WERI-Rb-1 (cell line): ENCODE data around the gene SLC7A1.

Experiments used
- DNase-seq: peaks from one replicate; pipeline ENCODE4 v3.0.0-alpha.2; 2020
- H3K27ac ChIP-seq: fragments of 250-450 bp; sonication (Bioruptor Pico); 2 replicates; pipeline ENCODE4 v1.5.1; 2020; ENCODE audit warnings: mild to moderate bottlenecking, moderate library complexity
- H3K27me3 ChIP-seq: fragments of 250-450 bp; sonication (Bioruptor Pico); 2 replicates; pipeline ENCODE4 v1.5.1; 2021; ENCODE audit warnings: mild to moderate bottlenecking, low read depth, moderate library complexity; ENCODE audit not compliant: insufficient read depth, severe bottlenecking
- H3K36me3 ChIP-seq: fragments of 250-450 bp; sonication (Bioruptor Pico); 2 replicates; pipeline ENCODE4 v1.5.1; 2020; ENCODE audit warnings: mild to moderate bottlenecking, moderate library complexity
- H3K4me3 ChIP-seq: 2 replicates; pipeline ENCODE4 v1.5.1; 2011; ENCODE audit warnings: low read depth, mild to moderate bottlenecking, control low read depth, low read length
- H3K9me3 ChIP-seq: fragments of 250-450 bp; sonication (Bioruptor Pico); 2 replicates; pipeline ENCODE4 v1.5.1; 2021; ENCODE audit warnings: mild to moderate bottlenecking, moderate library complexity; ENCODE audit not compliant: severe bottlenecking
- CTCF ChIP-seq: IDR thresholded peaks from 2 replicates; pipeline ENCODE4 v1.5.1; 2011; ENCODE audit warnings: low read depth, mild to moderate bottlenecking, control low read depth, inconsistent platforms, low read length

Gene SLC7A1

GRCh38 chr13:29619995-29620394 lies 24.5 kb upstream of the SLC7A1 start:
- no peaks in the 10 kb centered on the region for H3K36me3 ChIP-seq
- no peaks in the 10 kb centered on the region for H3K9me3 ChIP-seq
- DNase-seq: no peak
- no peak for TF ChIP-seq CTCF
- no peak overlapping the region for H3K27ac ChIP-seq
- H3K27me3 ChIP-seq: no peaks in the 10 kb centered on the region
- H3K4me3 ChIP-seq: no peak overlapping the region

- no peak for DNase-seq
- Histone ChIP-seq H3K4me3 (no peak overlapping the region), H3K36me3 (no peaks in the 10 kb centered on the region), H3K9me3 (no peaks in the 10 kb centered on the region), H3K27me3 (no peaks in the 10 kb centered on the region), H3K27ac (no peak overlapping the region)
- TF ChIP-seq CTCF: no peak
These were observed 17.6 kb upstream of the SLC7A1 start for GRCh38 chr13:29613101-29613500.

GRCh38 chr13:29607465-29607864 lies 12.0 kb upstream of the SLC7A1 start:
- Histone ChIP-seq H3K9me3 (no peaks in the 10 kb centered on the region), H3K4me3 (no peak overlapping the region), H3K27me3 (no peaks in the 10 kb centered on the region), H3K27ac (no peak overlapping the region), H3K36me3 (no peaks in the 10 kb centered on the region)
- DNase-seq: no peak
- no peak for TF ChIP-seq CTCF

- no peak for DNase-seq
- no peak overlapping the region for H3K27ac ChIP-seq
- no peak overlapping the region for H3K4me3 ChIP-seq
- TF ChIP-seq CTCF: no peak
- no peaks in the 10 kb centered on the region for H3K27me3 ChIP-seq
- no peaks in the 10 kb centered on the region for H3K9me3 ChIP-seq
- no peaks in the 10 kb centered on the region for H3K36me3 ChIP-seq
These were observed 10.5 kb upstream of the SLC7A1 start for GRCh38 chr13:29605860-29606526.

GRCh38 chr13:29598321-29598720 lies 2.8 kb upstream of the SLC7A1 start:
- Histone ChIP-seq H3K27ac (no peak overlapping the region), H3K4me3 (no peak overlapping the region), H3K9me3 (no peaks in the 10 kb centered on the region), H3K27me3 (no peaks in the 10 kb centered on the region), H3K36me3 (no peaks in the 10 kb centered on the region)
- TF ChIP-seq CTCF: no peak
- no peak for DNase-seq

- Histone ChIP-seq H3K27me3 (no peaks in the 10 kb centered on the region), H3K4me3 (no peak overlapping the region), H3K36me3 (no peaks in the 10 kb centered on the region), H3K27ac (no peak overlapping the region), H3K9me3 (no peaks in the 10 kb centered on the region)
- TF ChIP-seq CTCF: no peak
- DNase-seq: no peak
These were observed 2.2 kb upstream of the SLC7A1 start for GRCh38 chr13:29597706-29598105.
